HepG2 (cell line): ENCODE measurements around the gene LRSAM1. TPM values are rescaled to one million over a fixed set of nuclear protein-coding genes. Genes with fewer than 3 reads are reported as not detected.

Experiments used
- AGO2 ChIP-seq: fragments of 200-400 bp; formaldehyde crosslinking; optimal IDR thresholded peaks from 2 replicates; pipeline ENCODE3; 2017; ENCODE audit warnings: mild to moderate bottlenecking, low read depth, low read length, moderate library complexity
- ARNT2 ChIP-seq: sonication (generic); formaldehyde crosslinking; IDR thresholded peaks from 2 replicates; pipeline ENCODE4 v1.8.0; 2022; ENCODE audit warnings: mild to moderate bottlenecking, low read depth, missing genetic modification reagents, moderate library complexity
- ATM ChIP-seq: fragments of 450-650 bp; IDR thresholded peaks from 2 replicates; pipeline ENCODE4 v1.7.1; 2017; ENCODE audit warnings: mild to moderate bottlenecking, borderline replicate concordance
- HNRNPLL ChIP-seq: fragments of 200-400 bp; formaldehyde crosslinking; IDR thresholded peaks from 2 replicates; pipeline ENCODE4 v1.6.1; 2017; ENCODE audit warnings: mild to moderate bottlenecking, low read depth, low read length; ENCODE audit not compliant: poor library complexity, severe bottlenecking
- MTA3 ChIP-seq: sonication (generic); formaldehyde crosslinking; IDR thresholded peaks from 2 replicates; pipeline ENCODE4 v1.4.0; 2020; ENCODE audit warnings: missing genetic modification reagents
- RBM22 ChIP-seq: fragments of 200-400 bp; formaldehyde crosslinking; optimal IDR thresholded peaks from 2 replicates; pipeline ENCODE3; 2017; ENCODE audit warnings: mild to moderate bottlenecking, low read length, moderate library complexity
- RXRB ChIP-seq: IDR thresholded peaks from 2 replicates; pipeline ENCODE4 v1.6.1; 2016; ENCODE audit warnings: borderline replicate concordance, missing genetic modification reagents, missing compliant biosample characterization
- SALL1 ChIP-seq: sonication (generic); formaldehyde crosslinking; IDR thresholded peaks from 2 replicates; pipeline ENCODE4 v1.8.0; 2022; ENCODE audit warnings: mild to moderate bottlenecking, missing genetic modification reagents
- SOX5 ChIP-seq: IDR thresholded peaks from 2 replicates; pipeline ENCODE4 v1.6.1; 2016; ENCODE audit warnings: borderline replicate concordance
- TEAD3 ChIP-seq: optimal IDR thresholded peaks from 2 replicates; pipeline ENCODE3; 2016; ENCODE audit warnings: borderline replicate concordance
- ZBTB38 ChIP-seq: sonication (generic); formaldehyde crosslinking; IDR thresholded peaks from 2 replicates; pipeline ENCODE4 v1.5.1; 2020; ENCODE audit warnings: mild to moderate bottlenecking, missing genetic modification reagents
- ZFP36L2 ChIP-seq: sonication (generic); formaldehyde crosslinking; IDR thresholded peaks from 2 replicates; pipeline ENCODE4 v1.4.0; 2020; ENCODE audit warnings: missing genetic modification reagents
- ZNF431 ChIP-seq: sonication (generic); formaldehyde crosslinking; IDR thresholded peaks from 2 replicates; pipeline ENCODE4 v1.9.0; 2022; ENCODE audit warnings: missing genetic modification reagents, low read depth, mild to moderate bottlenecking, borderline replicate concordance
- ZSCAN22 ChIP-seq: sonication (generic); formaldehyde crosslinking; IDR thresholded peaks from 2 replicates; pipeline ENCODE4 v1.4.0; 2020; ENCODE audit warnings: mild to moderate bottlenecking, missing genetic modification reagents
- polyA plus RNA-seq, 8 experiments: library from polyadenylated mRNA; depleted of rRNA in 3 of 8; stranded (reverse) in 7 of 8; unstranded in 1 of 8; fragments of >200 nt; fragmentation: Illumina TruSeq in 4 of 8; extraction: Trizol in 4 of 8; gene quantifications; 2 replicates each; pipeline versions ENCODE4 v1.2.1 to v1.2.3, GENCODE V29; 2011 to 2016; ENCODE audit warnings: low read depth in 4 of 8, missing spikeins in 1 of 8, mixed read lengths in 1 of 8; ENCODE audit not compliant: insufficient read depth in 1 of 8
- total RNA-seq, 5 experiments: library from RNA; depleted of rRNA; stranded (reverse); fragments of >200 nt; fragmentation: Illumina TruSeq; extraction: Trizol; gene quantifications; 2 replicates each; pipeline ENCODE4 v1.2.3, GENCODE V29; 2016; ENCODE audit warnings: low read depth in 1 of 5
- TF ChIP-seq, protein P1 (sequence below): sonication (generic); formaldehyde crosslinking; IDR thresholded peaks from 2 replicates; pipeline ENCODE4 v1.4.0; 2020; ENCODE audit warnings: missing genetic modification reagents
- TF ChIP-seq, protein P2 (sequence below): sonication (generic); formaldehyde crosslinking; IDR thresholded peaks from 2 replicates; pipeline ENCODE4 v1.4.0; 2020; ENCODE audit warnings: mild to moderate bottlenecking, missing genetic modification reagents
- TF ChIP-seq, protein P3 (sequence below): IDR thresholded peaks from 2 replicates; pipeline ENCODE4 v1.6.1; 2016; ENCODE audit warnings: mild to moderate bottlenecking
- TF ChIP-seq, protein P4 (sequence below): sonication (generic); formaldehyde crosslinking; IDR thresholded peaks from 2 replicates; pipeline ENCODE4 v1.4.0; 2020; ENCODE audit warnings: missing genetic modification reagents
- TF ChIP-seq, protein P5 (sequence below): sonication (generic); formaldehyde crosslinking; IDR thresholded peaks from 2 replicates; pipeline ENCODE4 v1.4.0; 2020; ENCODE audit warnings: missing genetic modification reagents, borderline replicate concordance

The LRSAM1 gene
- total and polyA plus RNA-seq, 2 of the 13 experiments (the other 11 are each of a cell fraction or from before 2014, with no cell fraction given), result 8.7 to 10.2 TPM

DNA sequence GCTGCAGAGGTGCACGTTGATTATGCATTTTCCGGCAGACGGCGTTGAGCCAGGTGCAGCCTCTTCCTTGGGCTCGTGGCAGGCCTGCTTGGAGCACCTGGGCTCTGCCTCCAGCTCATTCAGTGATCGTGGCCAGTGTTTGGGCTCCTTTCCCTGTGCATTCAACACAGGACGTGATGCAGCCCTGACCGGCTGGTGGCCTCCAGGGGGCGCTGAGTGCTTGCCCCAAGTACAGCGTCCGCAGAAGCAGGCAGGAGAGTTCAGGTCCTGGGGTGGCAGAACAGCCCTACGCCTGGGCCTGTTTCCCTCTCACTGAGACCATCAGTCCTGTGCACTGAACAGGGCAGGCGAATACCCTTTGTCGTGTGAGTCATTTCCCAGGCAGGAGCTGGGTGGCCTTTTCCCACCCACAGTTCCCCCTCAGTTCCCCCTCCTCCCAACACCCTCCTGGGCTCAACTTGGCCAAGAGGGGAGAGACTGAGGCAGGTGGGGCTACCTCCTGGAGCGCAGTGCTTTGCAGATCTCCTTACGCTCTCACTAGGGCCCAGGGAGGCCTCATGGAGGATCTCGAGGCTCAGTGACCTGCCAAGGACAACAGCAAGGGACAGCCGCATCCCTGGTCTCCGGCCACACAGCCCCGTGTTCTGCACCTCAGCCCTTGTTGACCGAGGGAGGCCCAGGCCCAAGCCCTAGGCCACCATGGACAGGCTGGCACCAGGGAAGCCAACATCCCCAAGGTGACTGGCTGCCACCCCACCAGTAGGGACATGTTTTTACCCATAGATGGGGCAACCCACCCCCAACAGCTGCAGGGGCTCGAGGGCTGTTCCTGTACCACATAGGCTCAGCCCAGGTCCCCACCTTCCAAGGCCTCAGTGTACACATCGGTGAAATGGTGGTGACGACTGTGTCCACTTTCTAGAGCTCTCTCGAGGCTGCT lies 52.9 kb downstream of the LRSAM1 start (continued):
- TF ChIP-seq, protein P1, sequence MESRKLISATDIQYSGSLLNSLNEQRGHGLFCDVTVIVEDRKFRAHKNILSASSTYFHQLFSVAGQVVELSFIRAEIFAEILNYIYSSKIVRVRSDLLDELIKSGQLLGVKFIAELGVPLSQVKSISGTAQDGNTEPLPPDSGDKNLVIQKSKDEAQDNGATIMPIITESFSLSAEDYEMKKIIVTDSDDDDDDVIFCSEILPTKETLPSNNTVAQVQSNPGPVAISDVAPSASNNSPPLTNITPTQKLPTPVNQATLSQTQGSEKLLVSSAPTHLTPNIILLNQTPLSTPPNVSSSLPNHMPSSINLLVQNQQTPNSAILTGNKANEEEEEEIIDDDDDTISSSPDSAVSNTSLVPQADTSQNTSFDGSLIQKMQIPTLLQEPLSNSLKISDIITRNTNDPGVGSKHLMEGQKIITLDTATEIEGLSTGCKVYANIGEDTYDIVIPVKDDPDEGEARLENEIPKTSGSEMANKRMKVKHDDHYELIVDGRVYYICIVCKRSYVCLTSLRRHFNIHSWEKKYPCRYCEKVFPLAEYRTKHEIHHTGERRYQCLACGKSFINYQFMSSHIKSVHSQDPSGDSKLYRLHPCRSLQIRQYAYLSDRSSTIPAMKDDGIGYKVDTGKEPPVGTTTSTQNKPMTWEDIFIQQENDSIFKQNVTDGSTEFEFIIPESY (CRISPR knock-in tag), result no peak
- peak; percentile 58 for TF ChIP-seq TEAD3
- TF ChIP-seq ZNF431 (CRISPR knock-in tag), result no peak
- peak; percentile 72; the same call in 1 of the 2 replicates for TF ChIP-seq RXRB (CRISPR knock-in tag)
- TF ChIP-seq, protein P2, sequence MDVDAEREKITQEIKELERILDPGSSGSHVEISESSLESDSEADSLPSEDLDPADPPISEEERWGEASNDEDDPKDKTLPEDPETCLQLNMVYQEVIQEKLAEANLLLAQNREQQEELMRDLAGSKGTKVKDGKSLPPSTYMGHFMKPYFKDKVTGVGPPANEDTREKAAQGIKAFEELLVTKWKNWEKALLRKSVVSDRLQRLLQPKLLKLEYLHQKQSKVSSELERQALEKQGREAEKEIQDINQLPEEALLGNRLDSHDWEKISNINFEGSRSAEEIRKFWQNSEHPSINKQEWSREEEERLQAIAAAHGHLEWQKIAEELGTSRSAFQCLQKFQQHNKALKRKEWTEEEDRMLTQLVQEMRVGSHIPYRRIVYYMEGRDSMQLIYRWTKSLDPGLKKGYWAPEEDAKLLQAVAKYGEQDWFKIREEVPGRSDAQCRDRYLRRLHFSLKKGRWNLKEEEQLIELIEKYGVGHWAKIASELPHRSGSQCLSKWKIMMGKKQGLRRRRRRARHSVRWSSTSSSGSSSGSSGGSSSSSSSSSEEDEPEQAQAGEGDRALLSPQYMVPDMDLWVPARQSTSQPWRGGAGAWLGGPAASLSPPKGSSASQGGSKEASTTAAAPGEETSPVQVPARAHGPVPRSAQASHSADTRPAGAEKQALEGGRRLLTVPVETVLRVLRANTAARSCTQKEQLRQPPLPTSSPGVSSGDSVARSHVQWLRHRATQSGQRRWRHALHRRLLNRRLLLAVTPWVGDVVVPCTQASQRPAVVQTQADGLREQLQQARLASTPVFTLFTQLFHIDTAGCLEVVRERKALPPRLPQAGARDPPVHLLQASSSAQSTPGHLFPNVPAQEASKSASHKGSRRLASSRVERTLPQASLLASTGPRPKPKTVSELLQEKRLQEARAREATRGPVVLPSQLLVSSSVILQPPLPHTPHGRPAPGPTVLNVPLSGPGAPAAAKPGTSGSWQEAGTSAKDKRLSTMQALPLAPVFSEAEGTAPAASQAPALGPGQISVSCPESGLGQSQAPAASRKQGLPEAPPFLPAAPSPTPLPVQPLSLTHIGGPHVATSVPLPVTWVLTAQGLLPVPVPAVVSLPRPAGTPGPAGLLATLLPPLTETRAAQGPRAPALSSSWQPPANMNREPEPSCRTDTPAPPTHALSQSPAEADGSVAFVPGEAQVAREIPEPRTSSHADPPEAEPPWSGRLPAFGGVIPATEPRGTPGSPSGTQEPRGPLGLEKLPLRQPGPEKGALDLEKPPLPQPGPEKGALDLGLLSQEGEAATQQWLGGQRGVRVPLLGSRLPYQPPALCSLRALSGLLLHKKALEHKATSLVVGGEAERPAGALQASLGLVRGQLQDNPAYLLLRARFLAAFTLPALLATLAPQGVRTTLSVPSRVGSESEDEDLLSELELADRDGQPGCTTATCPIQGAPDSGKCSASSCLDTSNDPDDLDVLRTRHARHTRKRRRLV (CRISPR knock-in tag), result no peak
- no peak for TF ChIP-seq SOX5 (CRISPR knock-in tag)
- TF ChIP-seq, protein P3, sequence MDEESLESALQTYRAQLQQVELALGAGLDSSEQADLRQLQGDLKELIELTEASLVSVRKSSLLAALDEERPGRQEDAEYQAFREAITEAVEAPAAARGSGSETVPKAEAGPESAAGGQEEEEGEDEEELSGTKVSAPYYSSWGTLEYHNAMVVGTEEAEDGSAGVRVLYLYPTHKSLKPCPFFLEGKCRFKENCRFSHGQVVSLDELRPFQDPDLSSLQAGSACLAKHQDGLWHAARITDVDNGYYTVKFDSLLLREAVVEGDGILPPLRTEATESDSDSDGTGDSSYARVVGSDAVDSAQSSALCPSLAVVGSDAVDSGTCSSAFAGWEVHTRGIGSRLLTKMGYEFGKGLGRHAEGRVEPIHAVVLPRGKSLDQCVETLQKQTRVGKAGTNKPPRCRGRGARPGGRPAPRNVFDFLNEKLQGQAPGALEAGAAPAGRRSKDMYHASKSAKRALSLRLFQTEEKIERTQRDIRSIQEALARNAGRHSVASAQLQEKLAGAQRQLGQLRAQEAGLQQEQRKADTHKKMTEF, result 0 out of 2 replicates have a peak, but pooled peaks have one; percentile 21
- no peak for TF ChIP-seq MTA3 (CRISPR knock-in tag)
- no peak for TF ChIP-seq HNRNPLL
- TF ChIP-seq RBM22, result no peak
- no peak for TF ChIP-seq ZFP36L2 (CRISPR knock-in tag)
- TF ChIP-seq, protein P4, sequence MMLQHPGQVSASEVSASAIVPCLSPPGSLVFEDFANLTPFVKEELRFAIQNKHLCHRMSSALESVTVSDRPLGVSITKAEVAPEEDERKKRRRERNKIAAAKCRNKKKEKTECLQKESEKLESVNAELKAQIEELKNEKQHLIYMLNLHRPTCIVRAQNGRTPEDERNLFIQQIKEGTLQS (CRISPR knock-in tag), result 0 out of 2 replicates have a peak, but pooled peaks have one; percentile 15
- TF ChIP-seq SALL1 (CRISPR knock-in tag), result peak; percentile 60
- TF ChIP-seq ZBTB38, result peak; percentile 64
- peak; percentile 8 for TF ChIP-seq AGO2
- TF ChIP-seq ZSCAN22 (CRISPR knock-in tag), result no peak
- TF ChIP-seq ATM, result no peak
- no peak for TF ChIP-seq ARNT2 (CRISPR knock-in tag)
- TF ChIP-seq, protein P5, sequence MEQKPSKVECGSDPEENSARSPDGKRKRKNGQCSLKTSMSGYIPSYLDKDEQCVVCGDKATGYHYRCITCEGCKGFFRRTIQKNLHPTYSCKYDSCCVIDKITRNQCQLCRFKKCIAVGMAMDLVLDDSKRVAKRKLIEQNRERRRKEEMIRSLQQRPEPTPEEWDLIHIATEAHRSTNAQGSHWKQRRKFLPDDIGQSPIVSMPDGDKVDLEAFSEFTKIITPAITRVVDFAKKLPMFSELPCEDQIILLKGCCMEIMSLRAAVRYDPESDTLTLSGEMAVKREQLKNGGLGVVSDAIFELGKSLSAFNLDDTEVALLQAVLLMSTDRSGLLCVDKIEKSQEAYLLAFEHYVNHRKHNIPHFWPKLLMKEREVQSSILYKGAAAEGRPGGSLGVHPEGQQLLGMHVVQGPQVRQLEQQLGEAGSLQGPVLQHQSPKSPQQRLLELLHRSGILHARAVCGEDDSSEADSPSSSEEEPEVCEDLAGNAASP (CRISPR knock-in tag), result peak; percentile 67; the same call in 1 of the 2 replicates
